ENCODE results near the gene PALM2AKAP2. TPM values are rescaled to one million over a fixed set of nuclear protein-coding genes. Genes with fewer than 3 reads are reported as not detected.

Gene PALM2AKAP2
- total RNA-seq, result 43.7 to 52.7 TPM (median 46.3 TPM) in 3 replicates
- long read RNA-seq, full-length matches to known transcripts, result 1 of 14 reads
- long read RNA-seq, partial matches to known transcripts, result 10 of 14 reads
- long read RNA-seq, other reads (novel, unspliced or antisense), result 3 of 14 reads

- peaks cover 35% of the 10 kb centered on the region for H3K4me1 Mint-ChIP-seq (ENCODE audit: low read depth)
- no peaks in the 10 kb centered on the region for H3K9me3 Mint-ChIP-seq (ENCODE audit: low read depth)
- peak; percentile 92 for DNase-seq (ENCODE audit: low spot score)
- TF ChIP-seq CTCF (IDR thresholded peaks at IDR 0.05), result peak; percentile 74
- no peaks in the 10 kb centered on the region for H3K36me3 Mint-ChIP-seq (ENCODE audit: low read depth)
- H3K27me3 Mint-ChIP-seq (ENCODE audit: low read depth), result no peaks in the 10 kb centered on the region
- H3K4me3 Mint-ChIP-seq (ENCODE audit: unreplicated experiment), result peak within 1 kb of the TSS; percentile 98
- peak within 1 kb of the TSS; percentile 88 for H3K27ac Mint-ChIP-seq (ENCODE audit: unreplicated experiment)
Observed at GRCh38 chr9:109779711-109780452, at the start of gene PALM2AKAP2. Gene PALM2AKAP2, plus strand, starts transcription at chr9:109780198. Its CDS starts 291 bp downstream, at chr9:109780489.

- H3K9me3 Mint-ChIP-seq (ENCODE audit: low read depth), result no peaks in the 10 kb centered on the region
- no peak overlapping the region for H3K27ac Mint-ChIP-seq (ENCODE audit: unreplicated experiment)
- H3K36me3 Mint-ChIP-seq (ENCODE audit: low read depth), result no peaks in the 10 kb centered on the region
- peaks cover 32% of the 10 kb centered on the region for H3K4me1 Mint-ChIP-seq (ENCODE audit: low read depth)
- no peak overlapping the region for H3K4me3 Mint-ChIP-seq (ENCODE audit: unreplicated experiment)
- no peak for DNase-seq (ENCODE audit: low spot score)
- no peak for TF ChIP-seq CTCF (IDR thresholded peaks at IDR 0.05)
- no peaks in the 10 kb centered on the region for H3K27me3 Mint-ChIP-seq (ENCODE audit: low read depth)
Observed at GRCh38 chr9:109730228-109730627, 49.8 kb upstream of the PALM2AKAP2 start.

GRCh38 chr9:109733690-109734089 is 46.3 kb upstream of the PALM2AKAP2 start:
- no peaks in the 10 kb centered on the region for H3K27me3 Mint-ChIP-seq (ENCODE audit: low read depth)
- peaks cover 28% of the 10 kb centered on the region for H3K4me1 Mint-ChIP-seq (ENCODE audit: low read depth)
- no peak for DNase-seq (ENCODE audit: low spot score)
- H3K36me3 Mint-ChIP-seq (ENCODE audit: low read depth), result no peaks in the 10 kb centered on the region
- H3K4me3 Mint-ChIP-seq (ENCODE audit: unreplicated experiment), result no peak overlapping the region
- H3K9me3 Mint-ChIP-seq (ENCODE audit: low read depth), result no peaks in the 10 kb centered on the region
- peak overlapping the region; percentile 64 for H3K27ac Mint-ChIP-seq (ENCODE audit: unreplicated experiment)
- no peak for TF ChIP-seq CTCF (IDR thresholded peaks at IDR 0.05)

- Mint-ChIP-seq H3K4me1 (ENCODE audit: low read depth) (peaks cover 18% of the 10 kb centered on the region), H3K27ac (ENCODE audit: unreplicated experiment) (no peak overlapping the region), H3K36me3 (ENCODE audit: low read depth) (no peaks in the 10 kb centered on the region), H3K27me3 (ENCODE audit: low read depth) (no peaks in the 10 kb centered on the region), H3K4me3 (ENCODE audit: unreplicated experiment) (no peak overlapping the region), H3K9me3 (ENCODE audit: low read depth) (no peaks in the 10 kb centered on the region)
- DNase-seq (ENCODE audit: low spot score), result no peak
- TF ChIP-seq CTCF (IDR thresholded peaks at IDR 0.05), result no peak
Observed at GRCh38 chr9:109734814-109735213, 45.2 kb upstream of the PALM2AKAP2 start.

- Mint-ChIP-seq H3K27ac (ENCODE audit: unreplicated experiment) (no peak overlapping the region), H3K9me3 (ENCODE audit: low read depth) (no peaks in the 10 kb centered on the region), H3K4me3 (ENCODE audit: unreplicated experiment) (no peak overlapping the region), H3K36me3 (ENCODE audit: low read depth) (no peaks in the 10 kb centered on the region), H3K4me1 (ENCODE audit: low read depth) (peaks cover 10% of the 10 kb centered on the region), H3K27me3 (ENCODE audit: low read depth) (no peaks in the 10 kb centered on the region)
- TF ChIP-seq CTCF (IDR thresholded peaks at IDR 0.05), result no peak
- no peak for DNase-seq (ENCODE audit: low spot score)
Observed at GRCh38 chr9:109735801-109736200, 44.2 kb upstream of the PALM2AKAP2 start.
